HG02678 (cell line): ENCODE results near the gene SEZ6L.

Experiments used
- ATAC-seq: cut with Tn5 transposase; IDR thresholded peaks from one replicate; pipeline ENCODE4 v1.9.1; 2021; ENCODE audit warnings: mild to moderate bottlenecking, moderate library complexity; ENCODE audit not compliant: unreplicated experiment

Gene SEZ6L

GRCh38 chr22:26291940-26292666 is 122.8 kb downstream of the SEZ6L start:
- no peak for ATAC-seq

GRCh38 chr22:26292667-26292995 is 123.4 kb downstream of the SEZ6L start:
- ATAC-seq = no peak

- ATAC-seq = no peak
Measured at GRCh38 chr22:26295563-26296126, 126.4 kb downstream of the SEZ6L start.

- ATAC-seq = no peak
Measured at GRCh38 chr22:26298605-26299310, 129.5 kb downstream of the SEZ6L start.

GRCh38 chr22:26302726-26303125 is 133.5 kb downstream of the SEZ6L start:
- no peak for ATAC-seq

GRCh38 chr22:26303475-26303874 is 134.2 kb downstream of the SEZ6L start:
- ATAC-seq = no peak

- ATAC-seq = no peak
Measured at GRCh38 chr22:26304730-26305129, 135.5 kb downstream of the SEZ6L start.

- ATAC-seq = no peak
Measured at GRCh38 chr22:26308467-26308866, 139.2 kb downstream of the SEZ6L start.

GRCh38 chr22:26310616-26311015 is 141.4 kb downstream of the SEZ6L start:
- ATAC-seq = no peak

GRCh38 chr22:26313291-26313690 is 144.0 kb downstream of the SEZ6L start:
- no peak for ATAC-seq

- no peak for ATAC-seq
Measured at GRCh38 chr22:26314171-26314570, 144.9 kb downstream of the SEZ6L start.

GRCh38 chr22:26314656-26315055 is 145.4 kb downstream of the SEZ6L start:
- ATAC-seq = no peak

GRCh38 chr22:26316732-26317285 is 147.5 kb downstream of the SEZ6L start:
- no peak for ATAC-seq

- no peak for ATAC-seq
Measured at GRCh38 chr22:26318975-26319374, 149.7 kb downstream of the SEZ6L start.

- no peak for ATAC-seq
Measured at GRCh38 chr22:26320447-26320846, 151.2 kb downstream of the SEZ6L start.

GRCh38 chr22:26321469-26321913 is 152.2 kb downstream of the SEZ6L start:
- no peak for ATAC-seq

- ATAC-seq = no peak
Measured at GRCh38 chr22:26322179-26322905, 153.1 kb downstream of the SEZ6L start.

GRCh38 chr22:26323013-26323412 is 153.8 kb downstream of the SEZ6L start:
- ATAC-seq = no peak

- no peak for ATAC-seq
Measured at GRCh38 chr22:26324150-26324549, 154.9 kb downstream of the SEZ6L start.

GRCh38 chr22:26325641-26326040 is 156.4 kb downstream of the SEZ6L start:
- ATAC-seq = no peak

- no peak for ATAC-seq
Measured at GRCh38 chr22:26326803-26327202, 157.5 kb downstream of the SEZ6L start.
